HepG2 (cell line): ENCODE data around the gene PRSS3. TPM values are rescaled to one million over a fixed set of nuclear protein-coding genes. Genes with fewer than 3 reads are reported as not detected.
A peak's percentile ranks its signal among the peaks of the same experiment; 100 is the strongest.
"Not testable (repeated sequence)": the region's sequence is repeated elsewhere in the genome, so short reads cannot be mapped to it uniquely, and the experiment has no call there.

Source experiments
- ATAC-seq: fragments of 200-7000 bp; cut with Tn5 transposase; 3 replicates; pipeline ENCODE4 v1.9.1; 2020; ENCODE audit warnings: mild to moderate bottlenecking, moderate library complexity
- BruUV-seq: library from RNA; stranded (reverse); fragments of 400-500 nt; replicated peaks from 2 replicates; lab custom pipeline; 2021; lab: Mats Ljungman, UMichigan
- CTCF ChIA-PET: fragments of 300-600 bp; formaldehyde crosslinking; extraction: SDS; loops from one replicate; lab custom pipeline; 2021; ENCODE audit warnings: low total read pairs, inconsistent platforms, low intra/inter-chr PET ratio; lab: Yijun Ruan, JAX
- POLR2A ChIA-PET: fragments of 350-600 bp; sonication (Branson Sonifier 250); formaldehyde crosslinking; loops from one replicate; lab custom pipeline; 2020; ENCODE audit warnings: antibody characterized with exemption, inconsistent platforms; lab: Yijun Ruan, JAX
- DNase-seq: peaks from one replicate; pipeline ENCODE4 v3.0.0-alpha.2; 2015; ENCODE audit warnings: low spot score
- FAIRE-seq: peaks from 3 replicates; lab custom pipeline; 2011; peaks lifted over from hg19 to GRCh38; lab: Jason Lieb, UNC
- H2AFZ ChIP-seq: one replicate; pipeline ENCODE4 v1.6.1; 2011; ENCODE audit warnings: low read length, inconsistent platforms
- H3K27ac ChIP-seq: fragments of 300-600 bp; 3 replicates; pipeline ENCODE4 v1.8.0; 2011; ENCODE audit warnings: mixed run types, mild to moderate bottlenecking, mixed read lengths, low read length, inconsistent platforms; ENCODE audit not compliant: insufficient read depth; ENCODE audit errors: extremely low read length
- H3K27me3 ChIP-seq, 2 experiments: fragments of 200-600 bp in 1 of 2; 2 replicates in 1 of 2; 3 replicates in 1 of 2; pipeline versions ENCODE4 v1.6.0 to v1.8.0; 2011; ENCODE audit warnings: low read length in 2 of 2, mild to moderate bottlenecking in 2 of 2, moderate library complexity in 2 of 2, inconsistent platforms in 1 of 2; ENCODE audit not compliant: insufficient read depth in 2 of 2, control insufficient read depth in 1 of 2
- H3K36me3 ChIP-seq, 2 experiments: fragments of 200-600 bp in 1 of 2; replicated peaks in 1 of 2; 2 replicates in 1 of 2; 3 replicates in 1 of 2; pipeline versions ENCODE4 v1.5.1 to v1.8.0; 2011; ENCODE audit warnings: low read length in 2 of 2, inconsistent platforms in 1 of 2; ENCODE audit not compliant: insufficient read depth in 2 of 2, control insufficient read depth in 1 of 2
- H3K4me1 ChIP-seq: 2 replicates; pipeline ENCODE4 v1.5.1; 2012; ENCODE audit warnings: low read length, inconsistent platforms; ENCODE audit not compliant: insufficient read depth
- H3K4me2 ChIP-seq: 2 replicates; pipeline ENCODE4 v1.6.0; 2011; ENCODE audit warnings: low read depth, low read length, inconsistent platforms
- H3K4me3 ChIP-seq, 3 experiments: fragments of 200-600 bp in 1 of 3; sonication (generic), shearing (Covaris generic) in 1 of 3; replicated peaks in 1 of 3; 2 replicates each; pipeline ENCODE4 v1.5.1; 2011 to 2016; ENCODE audit warnings: low read length in 3 of 3, inconsistent platforms in 2 of 3, low read depth in 2 of 3, mild to moderate bottlenecking in 2 of 3, control low read depth in 1 of 3, mixed read lengths in 1 of 3; ENCODE audit not compliant: insufficient read depth in 1 of 3
- H3K79me2 ChIP-seq: one replicate; pipeline ENCODE4 v1.6.1; 2011; ENCODE audit warnings: low read length, inconsistent platforms; ENCODE audit not compliant: insufficient read depth
- H3K9ac ChIP-seq: 2 replicates; pipeline ENCODE4 v1.6.0; 2011; ENCODE audit warnings: mild to moderate bottlenecking, low read depth, low read length, inconsistent platforms; ENCODE audit not compliant: insufficient read depth
- H3K9me3 ChIP-seq: 2 replicates; pipeline ENCODE4 v1.5.1; 2012; ENCODE audit warnings: mild to moderate bottlenecking, low read length
- H4K20me1 ChIP-seq: 2 replicates; pipeline ENCODE4 v1.6.0; 2011; ENCODE audit warnings: inconsistent platforms, mild to moderate bottlenecking, low read length, moderate library complexity; ENCODE audit not compliant: insufficient read depth
- FOSL2 ChIP-seq: sonication (generic); formaldehyde crosslinking; IDR thresholded peaks from 2 replicates; pipeline ENCODE4 v1.4.0; 2020; ENCODE audit warnings: missing genetic modification reagents
- FOXA1 ChIP-seq, 2 experiments: fragments of 450-650 bp in 1 of 2; sonication (generic) in 1 of 2; formaldehyde crosslinking in 1 of 2; IDR thresholded peaks; 2 replicates each; pipeline versions ENCODE4 v1.4.0 to v1.6.1; 2016 to 2020; ENCODE audit warnings: missing genetic modification reagents in 1 of 2
- FOXA3 ChIP-seq: IDR thresholded peaks from 2 replicates; pipeline ENCODE4 v1.6.1; 2016; ENCODE audit warnings: missing genetic modification reagents, missing compliant biosample characterization
- GATAD2A ChIP-seq: IDR thresholded peaks from 2 replicates; pipeline ENCODE4 v1.6.1; 2016
- KDM1A ChIP-seq: IDR thresholded peaks from 2 replicates; pipeline ENCODE4 v1.6.1; 2016; ENCODE audit warnings: missing compliant biosample characterization
- MAFF ChIP-seq: IDR thresholded peaks from 2 replicates; pipeline ENCODE4 v1.6.1; 2011; ENCODE audit warnings: low read depth, low read length, improper control_type of control experiment
- MAFK ChIP-seq, 2 experiments: IDR thresholded peaks in 1 of 2; conservative IDR thresholded peaks in 1 of 2; 2 replicates each; pipeline ENCODE4 v1.6.1; 2011; ENCODE audit warnings: improper control_type of control experiment in 2 of 2, low read length in 2 of 2
- NFE2 ChIP-seq: sonication (generic); formaldehyde crosslinking; IDR thresholded peaks from 2 replicates; pipeline ENCODE4 v1.4.0; 2020; ENCODE audit warnings: missing genetic modification reagents
- NFE2L1 ChIP-seq: sonication (generic); formaldehyde crosslinking; IDR thresholded peaks from 2 replicates; pipeline ENCODE4 v1.4.0; 2020; ENCODE audit warnings: missing genetic modification reagents, mild to moderate bottlenecking, borderline replicate concordance
- NFE2L2 ChIP-seq: fragments of 150-350 bp; IDR thresholded peaks from 2 replicates; pipeline ENCODE4 v1.6.1; 2014; ENCODE audit warnings: low read length
- SALL1 ChIP-seq: sonication (generic); formaldehyde crosslinking; IDR thresholded peaks from 2 replicates; pipeline ENCODE4 v1.8.0; 2022; ENCODE audit warnings: mild to moderate bottlenecking, missing genetic modification reagents
- SAP130 ChIP-seq: IDR thresholded peaks from 2 replicates; pipeline ENCODE4 v1.6.1; 2016; ENCODE audit warnings: low read depth
- ZFX ChIP-seq: sonication (generic); formaldehyde crosslinking; IDR thresholded peaks from 2 replicates; pipeline ENCODE4 v1.4.0; 2020; ENCODE audit warnings: mild to moderate bottlenecking, low read depth, missing genetic modification reagents, moderate library complexity
- ZFY ChIP-seq: sonication (generic); formaldehyde crosslinking; IDR thresholded peaks from 2 replicates; pipeline ENCODE4 v1.4.0; 2020; ENCODE audit warnings: missing genetic modification reagents
- ZNF12 ChIP-seq: sonication (generic); formaldehyde crosslinking; IDR thresholded peaks from 2 replicates; pipeline ENCODE4 v1.5.0; 2020; ENCODE audit warnings: missing genetic modification reagents
- ZNF644 ChIP-seq: IDR thresholded peaks from 2 replicates; pipeline ENCODE4 v1.6.1; 2016; ENCODE audit warnings: low read depth
- WGBS: methylation state at CpG from one replicate; pipeline ENCODE4 v1.1.6; 2017; ENCODE audit warnings: low lambda C conversion rate; 5-methylcytosine and 5-hydroxymethylcytosine counted together
- in situ Hi-C: cut with HindIII; loops from 2 replicates; pipeline ENCODE4 v1.10.0; 2017; ENCODE audit warnings: low pct_unique_long_range_greater_than_20kb; ENCODE audit not compliant: extremely low pct_ligation_motif_present
- intact Hi-C: fragments of 100-400 bp; cut with micrococcal nuclease; formaldehyde crosslinking; loops from one replicate; pipeline ENCODE4 v1.10.0; 2022; ENCODE audit not compliant: unreplicated experiment
- polyA plus RNA-seq, 8 experiments: library from polyadenylated mRNA; depleted of rRNA in 3 of 8; stranded (reverse) in 7 of 8; unstranded in 1 of 8; fragments of >200 nt; fragmentation: Illumina TruSeq in 4 of 8; extraction: Trizol in 4 of 8; gene quantifications; 2 replicates each; pipeline versions ENCODE4 v1.2.1 to v1.2.3, GENCODE V29; 2011 to 2016; ENCODE audit warnings: low read depth in 4 of 8, missing spikeins in 1 of 8, mixed read lengths in 1 of 8; ENCODE audit not compliant: insufficient read depth in 1 of 8
- total RNA-seq, 5 experiments: library from RNA; depleted of rRNA; stranded (reverse); fragments of >200 nt; fragmentation: Illumina TruSeq; extraction: Trizol; gene quantifications; 2 replicates each; pipeline ENCODE4 v1.2.3, GENCODE V29; 2016; ENCODE audit warnings: low read depth in 1 of 5

Gene PRSS3
- total and polyA plus RNA-seq, 2 of the 13 experiments (the other 11 are each of a cell fraction or from before 2014, with no cell fraction given): not detected

DNA sequence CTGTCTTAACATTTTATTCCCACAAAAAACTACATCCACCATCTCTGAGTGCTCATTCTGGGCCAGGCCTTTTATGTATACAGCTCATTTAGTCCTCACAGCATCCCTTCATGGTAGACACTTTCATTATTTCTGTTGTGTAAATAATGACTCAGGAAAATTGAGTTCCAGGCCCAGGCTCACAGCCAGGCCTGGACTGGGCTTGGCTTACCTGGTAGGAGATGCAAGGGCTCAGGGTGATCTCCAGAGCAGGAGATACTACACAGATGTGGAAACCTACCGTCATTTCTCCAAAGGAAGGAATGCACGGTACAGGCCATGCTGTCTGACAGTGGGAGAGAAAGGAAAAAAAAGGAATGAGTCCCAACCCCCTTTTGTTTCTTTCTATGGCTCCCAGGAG lies 11.8 kb downstream of the PRSS3 start:
- POLR2A ChIA-PET: interaction anchor here (1.4 to 1.9 kb wide), 2 partner anchors 9 to 242 kb away, joined by 3 to 4 read pairs; partner anchors contain the start of genes UBAP2 and UBE2R2
- H2AFZ ChIP-seq; BruUV-seq; H3K79me2 ChIP-seq; in situ Hi-C loops; H4K20me1 ChIP-seq; H3K36me3 ChIP-seq; intact Hi-C loops; FAIRE-seq; CTCF ChIA-PET; H3K9me3 ChIP-seq; TF ChIP-seq FOXA1 (IDR thresholded peaks at IDR 0.05): not testable (repeated sequence)
- 3% methylated on average over 2 of the region's 2 CpGs for WGBS
- Histone ChIP-seq H3K4me2 (peak overlapping the region; percentile 33), H3K4me1 (peaks cover 62% of the 10 kb centered on the region), H3K9ac (peak overlapping the region; percentile 9; the same call in 1 of the 2 replicates), H3K27ac (peak overlapping the region; percentile 58)
- ATAC-seq: peak; percentile 81
- peak; percentile 58 for DNase-seq
- TF ChIP-seq NFE2L1 (CRISPR knock-in tag): peak; percentile 86; the same call in 1 of the 2 replicates
- TF ChIP-seq ZNF644 (CRISPR knock-in tag): peak; percentile 62; the same call in 1 of the 2 replicates
- peak; percentile 37; the same call in 1 of the 2 replicates for TF ChIP-seq GATAD2A (CRISPR knock-in tag)
- peak; percentile 46; the same call in 1 of the 2 replicates for TF ChIP-seq ZFX (CRISPR knock-in tag)
- TF ChIP-seq SALL1: peak; percentile 14; the same call in 1 of the 2 replicates
- peak; percentile 73 for TF ChIP-seq ZFY (CRISPR knock-in tag)
- TF ChIP-seq MAFK (conservative IDR thresholded peaks at IDR 0.05 in 1 of 2, IDR thresholded peaks at IDR 0.05 in 1 of 2; ENCODE audit: low read length in 2 of 2): peak in 1 of 2 experiments; percentile 72; a peak in 2 of 4 replicates
- peak; percentile 53 for TF ChIP-seq FOXA3 (CRISPR knock-in tag)
- peak; percentile 84; the same call in 1 of the 2 replicates for TF ChIP-seq ZNF12 (CRISPR knock-in tag)
- 0 out of 2 replicates have a peak, but pooled peaks have one; percentile 26 for TF ChIP-seq SAP130
- 0 out of 2 replicates have a peak, but pooled peaks have one; percentile 6 for TF ChIP-seq MAFF
- TF ChIP-seq FOSL2 (CRISPR knock-in tag): peak; percentile 79
- peak; percentile 70 for TF ChIP-seq NFE2L2
- 0 out of 2 replicates have a peak, but pooled peaks have one; percentile 29 for TF ChIP-seq KDM1A (CRISPR knock-in tag)
- TF ChIP-seq NFE2 (CRISPR knock-in tag): peak; percentile 66; the same call in 1 of the 2 replicates
- peak; percentile 66 for TF ChIP-seq FOXA1 (CRISPR knock-in tag; IDR thresholded peaks at IDR 0.05)
- TF ChIP-seq, all 625 proteins: peak for 16; not testable (repeated sequence) for 609
- not testable (repeated sequence) for H3K4me3 ChIP-seq, H3K27me3 ChIP-seq
